K562 (cell line): ENCODE results near the gene ILF2. TPM values are rescaled to one million over a fixed set of nuclear protein-coding genes. Genes with fewer than 3 reads are reported as not detected.

Experiments
- ATAC-seq: fragments of 200-7000 bp; cut with Tn5 transposase; 3 replicates; pipeline ENCODE4 v1.9.1; 2020; ENCODE audit warnings: moderate library complexity
- BruUV-seq: library from RNA; stranded (reverse); fragments of 400-500 nt; replicated peaks from 2 replicates; lab custom pipeline; 2021; lab: Mats Ljungman, UMichigan
- CTCF ChIA-PET: fragments of 300-600 bp; formaldehyde crosslinking; extraction: SDS; loops from one replicate; lab custom pipeline; 2021; ENCODE audit warnings: low intra/inter-chr PET ratio; lab: Yijun Ruan, JAX
- POLR2A ChIA-PET: fragments of 300-600, 350-650 bp; sonication (Branson Sonifier 250); formaldehyde crosslinking; extraction: SDS; loops from one replicate; lab custom pipeline; 2021; ENCODE audit warnings: antibody characterized with exemption, inconsistent platforms; lab: Yijun Ruan, JAX
- DNase-seq, 4 experiments: peaks; one replicate each; pipeline versions ENCODE4 v3.0.0 to v3.0.0-alpha.2; 2011 to 2018; ENCODE audit warnings: low spot score in 3 of 4, mixed read lengths in 3 of 4; ENCODE audit errors: extremely low read depth in 1 of 4
- FAIRE-seq: peaks from 2 replicates; lab custom pipeline; 2011; peaks lifted over from hg19 to GRCh38; lab: Jason Lieb, UNC
- H2AFZ ChIP-seq: 2 replicates; pipeline ENCODE4 v1.6.0; 2011; ENCODE audit warnings: low read depth, low read length, control low read depth, inconsistent platforms
- H3K27ac ChIP-seq: fragments of 200-600 bp; 3 replicates; pipeline ENCODE4 v1.8.0; 2011; ENCODE audit warnings: low read depth, mild to moderate bottlenecking, control low read depth, inconsistent platforms, low read length, moderate library complexity, mixed read lengths; ENCODE audit errors: extremely low read depth
- H3K27me3 ChIP-seq, 2 experiments: fragments of 300-600 bp in 1 of 2; 2 replicates in 1 of 2; 3 replicates in 1 of 2; pipeline versions ENCODE4 v1.6.0 to v1.8.0; 2011; ENCODE audit warnings: inconsistent platforms in 2 of 2, low read length in 2 of 2, mild to moderate bottlenecking in 1 of 2, mixed read lengths in 1 of 2, moderate library complexity in 1 of 2; ENCODE audit not compliant: control insufficient read depth in 2 of 2, insufficient read depth in 2 of 2
- H3K36me3 ChIP-seq: fragments of 300-600 bp; 3 replicates; pipeline ENCODE4 v1.8.0; 2011; ENCODE audit warnings: mild to moderate bottlenecking, low read length, inconsistent platforms; ENCODE audit not compliant: control insufficient read depth, insufficient read depth
- H3K4me1 ChIP-seq, 2 experiments: fragments of 200-600 bp in 1 of 2; replicated peaks in 1 of 2; 2 replicates in 1 of 2; 3 replicates in 1 of 2; pipeline versions ENCODE4 v1.5.1 to v1.8.0; 2011; ENCODE audit warnings: inconsistent platforms in 2 of 2, low read length in 2 of 2, mild to moderate bottlenecking in 1 of 2, mixed read lengths in 1 of 2, moderate library complexity in 1 of 2; ENCODE audit not compliant: control insufficient read depth in 2 of 2, insufficient read depth in 2 of 2
- H3K4me2 ChIP-seq: 2 replicates; pipeline ENCODE4 v1.6.1; 2011; ENCODE audit warnings: low read length, control low read depth, inconsistent platforms, mixed read lengths; ENCODE audit not compliant: insufficient read depth
- H3K4me3 ChIP-seq: fragments of 200-600 bp; sonication (generic), shearing (Covaris generic); 2 replicates; pipeline ENCODE4 v1.5.1; 2016; ENCODE audit warnings: control low read depth, inconsistent platforms
- H3K79me2 ChIP-seq: fragments of 200-600 bp; 3 replicates; pipeline ENCODE4 v1.8.0; 2011; ENCODE audit warnings: low read length, inconsistent platforms; ENCODE audit not compliant: control insufficient read depth, insufficient read depth
- H3K9ac ChIP-seq, 2 experiments: 2 replicates each; pipeline versions ENCODE4 v1.6.0 to v1.6.1; 2011; ENCODE audit warnings: low read depth in 2 of 2, low read length in 2 of 2, control low read depth in 1 of 2, inconsistent platforms in 1 of 2, mild to moderate bottlenecking in 1 of 2, mixed read lengths in 1 of 2; ENCODE audit not compliant: insufficient read depth in 1 of 2
- H3K9me1 ChIP-seq: one replicate; pipeline ENCODE4 v1.6.0; 2011; ENCODE audit warnings: inconsistent platforms, mild to moderate bottlenecking, low read length, moderate library complexity; ENCODE audit not compliant: control insufficient read depth, insufficient read depth
- H3K9me3 ChIP-seq: replicated peaks from 2 replicates; pipeline ENCODE4 v1.5.1; 2011; ENCODE audit warnings: low read depth, low read length, inconsistent platforms; ENCODE audit not compliant: control insufficient read depth, insufficient read depth
- H4K20me1 ChIP-seq: replicated peaks from 2 replicates; pipeline ENCODE4 v1.6.1; 2011; ENCODE audit warnings: low read length, inconsistent platforms, mixed read lengths; ENCODE audit not compliant: control insufficient read depth, insufficient read depth
- DIDO1 ChIP-seq: fragments of 450-650 bp; IDR thresholded peaks from 2 replicates; pipeline ENCODE4 v1.6.1; 2016; ENCODE audit warnings: low read depth, missing biosample characterization, missing genetic modification characterization
- EGR1 ChIP-seq: fragments of 450-650 bp; conservative IDR thresholded peaks from 2 replicates; pipeline ENCODE4 v1.6.1; 2017; ENCODE audit warnings: mild to moderate bottlenecking
- ETV1 ChIP-seq: fragments of 450-650 bp; conservative IDR thresholded peaks from 2 replicates; pipeline ENCODE4 v1.6.1; 2016; ENCODE audit warnings: missing genetic modification characterization, control low read depth, low read depth, missing compliant biosample characterization
- GTF2A2 ChIP-seq: IDR thresholded peaks from 2 replicates; pipeline ENCODE4 v1.6.1; 2016; ENCODE audit warnings: mild to moderate bottlenecking, missing genetic modification characterization, missing compliant biosample characterization
- HMBOX1 ChIP-seq: sonication (generic); IDR thresholded peaks from 2 replicates; pipeline ENCODE4 v1.6.1; 2016
- WGBS: fragments of 100-300 bp; shearing (Covaris generic); methylation state at CpG from one replicate; pipeline ENCODE4 v1.1.6; 2016; ENCODE audit warnings: low coverage, mixed read lengths; ENCODE audit not compliant: insufficient coverage; ENCODE audit errors: missing lambda C conversion rate; 5-methylcytosine and 5-hydroxymethylcytosine counted together
- in situ Hi-C: fragments of 300-500 bp; cut with MboI; formaldehyde crosslinking; loops from 4 replicates; pipeline ENCODE4 v1.15.0; 2018; ENCODE audit warnings: inconsistent platforms, mixed read lengths
- intact Hi-C: fragments of 100-400 bp; cut with micrococcal nuclease; formaldehyde crosslinking; loops from 2 replicates; pipeline ENCODE4 v1.14.2; 2022
- polyA plus RNA-seq, 8 experiments: library from polyadenylated mRNA; depleted of rRNA in 4 of 8; stranded (reverse) in 5 of 8; unstranded in 3 of 8; fragments of >200 nt; fragmentation: Nextera tagmentation in 2 of 8; fragmentation: Illumina TruSeq in 1 of 8; extraction: Ambion mirVana in 2 of 8; extraction: Trizol in 1 of 8; gene quantifications; 2 replicates each; pipeline versions ENCODE4 v1.2.1 to v1.2.3, GENCODE V29; 2011 to 2014; ENCODE audit warnings: inconsistent platforms in 1 of 8, missing spikeins in 1 of 8
- total RNA-seq, 7 experiments: library from RNA; depleted of rRNA in 6 of 7; stranded (reverse); fragments of >200 nt in 6 of 7; fragmentation: Illumina TruSeq in 2 of 7; extraction: Trizol in 2 of 7; gene quantifications; 2 replicates each; pipeline versions ENCODE4 v1.2.1 to v1.2.3, GENCODE V29; 2011 to 2021; ENCODE audit warnings: low replicate concordance in 1 of 7
- TF ChIP-seq, protein P1 (sequence below): fragments of 250-450 bp; sonication (Bioruptor Pico); IDR thresholded peaks from 2 replicates; pipeline ENCODE4 v1.5.0; 2022; ENCODE audit warnings: mild to moderate bottlenecking
- TF ChIP-seq, protein P2 (sequence below): sonication (generic); formaldehyde crosslinking; IDR thresholded peaks from 2 replicates; pipeline ENCODE4 v1.8.0; 2022; ENCODE audit warnings: mild to moderate bottlenecking, missing genetic modification reagents

The ILF2 gene
- total and polyA plus RNA-seq, 9 of the 15 experiments (the other 6 are each of a cell fraction or from before 2014, with no cell fraction given), result 282 to 726 (median 474) TPM

GRCh38 chr1:153631047-153632022 lies 39.5 kb downstream of the ILF2 start:
- CTCF ChIA-PET, result no interaction called here
- H3K9me3 ChIP-seq, result no peaks in the 10 kb centered on the region
- H3K36me3 ChIP-seq, result peaks cover 8% of the 10 kb centered on the region; the same call in 2 of the 3 replicates
- H2AFZ ChIP-seq, result no peak overlapping the region
- no peak for FAIRE-seq
- in situ Hi-C loops, result no loop called here
- H3K79me2 ChIP-seq, result peaks cover 27% of the 10 kb centered on the region
- POLR2A ChIA-PET, result interaction anchor here (0.6 to 1.5 kb wide), 4 partner anchors 15 to 178 kb away, joined by 3 to 5 read pairs (median 4); partner anchors contain the start of gene S100A14
- DNase-seq, result no peak
- intact Hi-C loops, result loop anchor here (5.0 kb wide), 1 partner anchor 99 kb away; no protein-coding TSS in a partner anchor
- H3K9ac ChIP-seq, result no peak overlapping the region
- peaks cover 33 to 47% of the 10 kb centered on the region in 2 experiments for H3K4me1 ChIP-seq
- no peak for TF ChIP-seq HMBOX1
- no peak for TF ChIP-seq GTF2A2 (tag)
- 0 out of 2 replicates have a peak, but pooled peaks have one; percentile 7 for TF ChIP-seq EGR1
- no peak for TF ChIP-seq ETV1 (tag)
- TF ChIP-seq, protein P1, sequence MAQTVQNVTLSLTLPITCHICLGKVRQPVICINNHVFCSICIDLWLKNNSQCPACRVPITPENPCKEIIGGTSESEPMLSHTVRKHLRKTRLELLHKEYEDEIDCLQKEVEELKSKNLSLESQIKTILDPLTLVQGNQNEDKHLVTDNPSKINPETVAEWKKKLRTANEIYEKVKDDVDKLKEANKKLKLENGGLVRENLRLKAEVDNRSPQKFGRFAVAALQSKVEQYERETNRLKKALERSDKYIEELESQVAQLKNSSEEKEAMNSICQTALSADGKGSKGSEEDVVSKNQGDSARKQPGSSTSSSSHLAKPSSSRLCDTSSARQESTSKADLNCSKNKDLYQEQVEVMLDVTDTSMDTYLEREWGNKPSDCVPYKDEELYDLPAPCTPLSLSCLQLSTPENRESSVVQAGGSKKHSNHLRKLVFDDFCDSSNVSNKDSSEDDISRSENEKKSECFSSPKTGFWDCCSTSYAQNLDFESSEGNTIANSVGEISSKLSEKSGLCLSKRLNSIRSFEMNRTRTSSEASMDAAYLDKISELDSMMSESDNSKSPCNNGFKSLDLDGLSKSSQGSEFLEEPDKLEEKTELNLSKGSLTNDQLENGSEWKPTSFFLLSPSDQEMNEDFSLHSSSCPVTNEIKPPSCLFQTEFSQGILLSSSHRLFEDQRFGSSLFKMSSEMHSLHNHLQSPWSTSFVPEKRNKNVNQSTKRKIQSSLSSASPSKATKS (CRISPR knock-in tag), result no peak
- TF ChIP-seq, protein P2, sequence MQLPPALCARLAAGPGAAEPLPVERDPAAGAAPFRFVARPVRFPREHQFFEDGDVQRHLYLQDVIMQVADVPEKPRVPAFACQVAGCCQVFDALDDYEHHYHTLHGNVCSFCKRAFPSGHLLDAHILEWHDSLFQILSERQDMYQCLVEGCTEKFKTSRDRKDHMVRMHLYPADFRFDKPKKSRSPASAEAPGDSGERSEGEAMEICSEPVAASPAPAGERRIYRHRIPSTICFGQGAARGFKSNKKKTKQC, result no peak
- no peak for TF ChIP-seq DIDO1 (tag)
- WGBS, result 60% methylated on average over 9 of the region's 10 CpGs
- no peaks in the 10 kb centered on the region for H3K9me1 ChIP-seq
- no peaks in the 10 kb centered on the region for H4K20me1 ChIP-seq
- H3K27ac ChIP-seq, result no peak overlapping the region
- H3K4me2 ChIP-seq, result no peak overlapping the region
- no peaks in the 10 kb centered on the region for H3K27me3 ChIP-seq
- BruUV-seq, result no TSS peak
- H3K4me3 ChIP-seq, result no peak overlapping the region
- no peak for ATAC-seq
